Measurements from ENCODE around the gene RAB37. TPM values are rescaled to one million over a fixed set of nuclear protein-coding genes. Genes with fewer than 3 reads are reported as not detected.

Gene RAB37
- total and polyA plus RNA-seq, 2 of the 13 experiments (the other 11 are each of a cell fraction or from before 2014, with no cell fraction given), result 0.91 to 3.7 TPM

DNA sequence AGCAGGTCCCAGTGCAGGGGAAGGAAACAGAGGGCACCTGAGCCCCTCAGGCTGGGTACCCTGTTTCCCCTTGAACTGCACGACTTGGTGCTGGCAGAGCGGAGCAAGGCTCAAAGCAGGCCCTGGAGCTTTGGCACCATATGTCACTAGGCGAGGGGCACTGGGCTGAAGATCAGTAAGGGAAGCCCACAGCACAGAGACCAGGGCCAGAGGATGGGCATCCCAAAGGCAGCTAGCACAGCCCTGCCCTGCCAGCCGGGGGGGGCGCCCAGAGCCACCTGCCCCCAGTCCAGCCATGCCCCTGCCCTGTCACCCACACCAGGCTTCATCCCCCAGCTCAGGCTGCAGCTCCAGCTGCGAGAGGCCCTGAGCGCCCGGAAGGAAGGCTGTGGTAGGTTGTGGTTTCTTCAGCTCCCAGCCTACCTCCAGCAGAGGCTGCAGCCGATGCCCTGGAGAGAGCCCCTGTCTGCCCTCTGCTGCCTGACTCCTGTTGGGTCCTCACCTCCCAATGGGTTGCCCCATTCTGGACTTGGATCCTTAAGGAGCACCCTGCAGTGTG, 22.3 kb downstream of the RAB37 start (continued):
- TF ChIP-seq ZNF558 (CRISPR knock-in tag; IDR thresholded peaks at IDR 0.05; ENCODE audit: borderline replicate concordance), result no peak
- TF ChIP-seq, protein P1, sequence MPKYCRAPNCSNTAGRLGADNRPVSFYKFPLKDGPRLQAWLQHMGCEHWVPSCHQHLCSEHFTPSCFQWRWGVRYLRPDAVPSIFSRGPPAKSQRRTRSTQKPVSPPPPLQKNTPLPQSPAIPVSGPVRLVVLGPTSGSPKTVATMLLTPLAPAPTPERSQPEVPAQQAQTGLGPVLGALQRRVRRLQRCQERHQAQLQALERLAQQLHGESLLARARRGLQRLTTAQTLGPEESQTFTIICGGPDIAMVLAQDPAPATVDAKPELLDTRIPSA (CRISPR knock-in tag; IDR thresholded peaks at IDR 0.05; ENCODE audit: borderline replicate concordance), result no peak
- TF ChIP-seq ARHGAP35 (CRISPR knock-in tag; IDR thresholded peaks at IDR 0.05; ENCODE audit: borderline replicate concordance), result no peak
- TF ChIP-seq, protein P2, sequence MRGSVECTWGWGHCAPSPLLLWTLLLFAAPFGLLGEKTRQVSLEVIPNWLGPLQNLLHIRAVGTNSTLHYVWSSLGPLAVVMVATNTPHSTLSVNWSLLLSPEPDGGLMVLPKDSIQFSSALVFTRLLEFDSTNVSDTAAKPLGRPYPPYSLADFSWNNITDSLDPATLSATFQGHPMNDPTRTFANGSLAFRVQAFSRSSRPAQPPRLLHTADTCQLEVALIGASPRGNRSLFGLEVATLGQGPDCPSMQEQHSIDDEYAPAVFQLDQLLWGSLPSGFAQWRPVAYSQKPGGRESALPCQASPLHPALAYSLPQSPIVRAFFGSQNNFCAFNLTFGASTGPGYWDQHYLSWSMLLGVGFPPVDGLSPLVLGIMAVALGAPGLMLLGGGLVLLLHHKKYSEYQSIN (CRISPR knock-in tag; IDR thresholded peaks at IDR 0.05; ENCODE audit: borderline replicate concordance), result no peak
- no peak for TF ChIP-seq NFKB2 (CRISPR knock-in tag; IDR thresholded peaks at IDR 0.05; ENCODE audit: borderline replicate concordance)
- TF ChIP-seq HIVEP1 (CRISPR knock-in tag; IDR thresholded peaks at IDR 0.05), result 0 out of 2 replicates have a peak, but pooled peaks have one; percentile 17
- TF ChIP-seq, protein P3, sequence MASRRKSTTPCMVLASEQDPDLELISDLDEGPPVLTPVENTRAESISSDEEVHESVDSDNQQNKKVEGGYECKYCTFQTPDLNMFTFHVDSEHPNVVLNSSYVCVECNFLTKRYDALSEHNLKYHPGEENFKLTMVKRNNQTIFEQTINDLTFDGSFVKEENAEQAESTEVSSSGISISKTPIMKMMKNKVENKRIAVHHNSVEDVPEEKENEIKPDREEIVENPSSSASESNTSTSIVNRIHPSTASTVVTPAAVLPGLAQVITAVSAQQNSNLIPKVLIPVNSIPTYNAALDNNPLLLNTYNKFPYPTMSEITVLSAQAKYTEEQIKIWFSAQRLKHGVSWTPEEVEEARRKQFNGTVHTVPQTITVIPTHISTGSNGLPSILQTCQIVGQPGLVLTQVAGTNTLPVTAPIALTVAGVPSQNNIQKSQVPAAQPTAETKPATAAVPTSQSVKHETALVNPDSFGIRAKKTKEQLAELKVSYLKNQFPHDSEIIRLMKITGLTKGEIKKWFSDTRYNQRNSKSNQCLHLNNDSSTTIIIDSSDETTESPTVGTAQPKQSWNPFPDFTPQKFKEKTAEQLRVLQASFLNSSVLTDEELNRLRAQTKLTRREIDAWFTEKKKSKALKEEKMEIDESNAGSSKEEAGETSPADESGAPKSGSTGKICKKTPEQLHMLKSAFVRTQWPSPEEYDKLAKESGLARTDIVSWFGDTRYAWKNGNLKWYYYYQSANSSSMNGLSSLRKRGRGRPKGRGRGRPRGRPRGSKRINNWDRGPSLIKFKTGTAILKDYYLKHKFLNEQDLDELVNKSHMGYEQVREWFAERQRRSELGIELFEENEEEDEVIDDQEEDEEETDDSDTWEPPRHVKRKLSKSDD (CRISPR knock-in tag; IDR thresholded peaks at IDR 0.05; ENCODE audit: low read depth), result no peak
- TF ChIP-seq, protein P4, sequence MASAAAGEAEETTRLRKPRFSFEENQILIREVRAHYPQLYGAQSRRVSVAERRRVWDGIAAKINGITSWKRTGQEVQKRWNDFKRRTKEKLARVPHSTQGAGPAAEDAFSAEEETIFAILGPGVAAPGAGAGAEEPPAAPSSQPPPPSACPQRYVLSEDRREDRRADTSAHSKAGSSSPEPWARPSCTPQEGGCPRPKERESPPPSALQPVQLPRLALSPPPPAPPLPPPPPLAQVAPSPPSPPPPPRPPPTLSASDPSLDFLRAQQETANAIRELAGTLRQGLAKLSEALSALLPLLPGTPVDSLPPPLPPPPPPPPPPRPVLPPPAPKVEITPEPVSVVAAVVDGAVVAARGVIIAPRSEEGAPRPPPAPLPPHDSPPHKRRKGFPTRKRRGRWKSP (CRISPR knock-in tag; IDR thresholded peaks at IDR 0.05), result no peak
- no peak for TF ChIP-seq ZBTB20 (CRISPR knock-in tag; IDR thresholded peaks at IDR 0.05; ENCODE audit: borderline replicate concordance, low read depth)
- peak; percentile 37 for TF ChIP-seq ZNF768 (CRISPR knock-in tag; IDR thresholded peaks at IDR 0.05)
- TF ChIP-seq ZNF441 (CRISPR knock-in tag; IDR thresholded peaks at IDR 0.05; ENCODE audit: borderline replicate concordance), result no peak
- TF ChIP-seq HCFC1 (IDR thresholded peaks at IDR 0.05; ENCODE audit: low read depth, low read length), result no peak
- TF ChIP-seq, protein P5, sequence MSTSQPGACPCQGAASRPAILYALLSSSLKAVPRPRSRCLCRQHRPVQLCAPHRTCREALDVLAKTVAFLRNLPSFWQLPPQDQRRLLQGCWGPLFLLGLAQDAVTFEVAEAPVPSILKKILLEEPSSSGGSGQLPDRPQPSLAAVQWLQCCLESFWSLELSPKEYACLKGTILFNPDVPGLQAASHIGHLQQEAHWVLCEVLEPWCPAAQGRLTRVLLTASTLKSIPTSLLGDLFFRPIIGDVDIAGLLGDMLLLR (CRISPR knock-in tag; IDR thresholded peaks at IDR 0.05), result no peak
- no peak for TF ChIP-seq MED13 (CRISPR knock-in tag; IDR thresholded peaks at IDR 0.05)
- no peak for TF ChIP-seq KAT7 (CRISPR knock-in tag; IDR thresholded peaks at IDR 0.05; ENCODE audit: borderline replicate concordance)

All from HepG2 (cell line).